Neural cell (in vitro differentiated cells): Measurements from ENCODE around the gene SH3BP4. TPM values are rescaled to one million over a fixed set of nuclear protein-coding genes. Genes with fewer than 3 reads are reported as not detected.

ENCODE experiments used
- H2AFZ ChIP-seq: fragments of 200-600, 300-800 bp; sonication (generic), shearing (Covaris generic); 2 replicates; pipeline ENCODE4 v1.6.0; 2014; ENCODE audit warnings: low read depth, mild to moderate bottlenecking, antibody characterized with exemption, low read length, moderate library complexity
- H3F3A ChIP-seq: fragments of 200-600 bp; shearing (Covaris generic); 2 replicates; pipeline ENCODE4 v1.6.1; 2016; ENCODE audit warnings: mild to moderate bottlenecking, moderate library complexity, mixed read lengths, antibody characterized with exemption, low read length; ENCODE audit not compliant: insufficient read depth, poor library complexity, severe bottlenecking
- H3K27ac ChIP-seq: fragments of 200-600, 300-800 bp; sonication (generic), shearing (Covaris generic); 2 replicates; pipeline ENCODE4 v1.5.1; 2014; ENCODE audit warnings: mild to moderate bottlenecking, low read length, moderate library complexity
- H3K27me3 ChIP-seq: fragments of 300-800, 200-600 bp; sonication (generic), shearing (Covaris generic); 2 replicates; pipeline ENCODE4 v1.6.0; 2014; ENCODE audit warnings: mild to moderate bottlenecking, low read depth, low read length, moderate library complexity; ENCODE audit not compliant: insufficient read depth
- H3K36me3 ChIP-seq: fragments of 300-800, 200-600 bp; sonication (generic), shearing (Covaris generic); 2 replicates; pipeline ENCODE4 v1.5.1; 2014; ENCODE audit warnings: mild to moderate bottlenecking, antibody characterized with exemption, low read length, moderate library complexity; ENCODE audit not compliant: insufficient read depth
- H3K4me2 ChIP-seq: fragments of 300-800, 200-600 bp; sonication (generic), shearing (Covaris generic); 2 replicates; pipeline ENCODE4 v1.6.0; 2014; ENCODE audit warnings: mild to moderate bottlenecking, low read length
- H3K4me3 ChIP-seq: fragments of 300-800, 200-600 bp; sonication (generic), shearing (Covaris generic); 2 replicates; pipeline ENCODE4 v1.5.1; 2014; ENCODE audit warnings: mild to moderate bottlenecking, low read length, moderate library complexity
- H3K79me2 ChIP-seq: fragments of 200-600 bp; shearing (Covaris generic); replicated peaks from 2 replicates; pipeline ENCODE4 v1.6.0; 2014; ENCODE audit warnings: mild to moderate bottlenecking, low read length, moderate library complexity; ENCODE audit not compliant: insufficient read depth
- H3K9ac ChIP-seq: fragments of 300-800, 200-600 bp; sonication (generic), shearing (Covaris generic); 2 replicates; pipeline ENCODE4 v1.6.1; 2016; ENCODE audit warnings: mild to moderate bottlenecking, low read length, mixed read lengths
- H3K9me2 ChIP-seq: fragments of 200-600 bp; shearing (Covaris generic); 2 replicates; pipeline ENCODE4 v1.6.1; 2016; ENCODE audit warnings: mild to moderate bottlenecking, low read length, mixed read lengths; ENCODE audit not compliant: insufficient read depth
- H3K9me3 ChIP-seq: fragments of 200-600, 300-800 bp; sonication (generic), shearing (Covaris generic); 2 replicates; pipeline ENCODE4 v1.6.1; 2016; ENCODE audit warnings: mild to moderate bottlenecking, mixed run types, low read length, moderate library complexity, mixed read lengths
- H4K20me1 ChIP-seq: fragments of 200-600 bp; shearing (Covaris generic); 2 replicates; pipeline ENCODE4 v1.6.1; 2016; ENCODE audit warnings: mild to moderate bottlenecking, mixed run types; ENCODE audit not compliant: insufficient read depth
- CTCF ChIP-seq: fragments of 450-650 bp; IDR thresholded peaks from 2 replicates; pipeline ENCODE4 v1.5.1; 2014; ENCODE audit warnings: antibody characterized with exemption, mild to moderate bottlenecking, moderate library complexity; ENCODE audit not compliant: poor library complexity, severe bottlenecking
- EP300 ChIP-seq: fragments of 450-650 bp; conservative IDR thresholded peaks from 2 replicates; pipeline ENCODE4 v1.6.1; 2014; ENCODE audit warnings: antibody characterized with exemption, mild to moderate bottlenecking, moderate library complexity; ENCODE audit not compliant: poor library complexity, severe bottlenecking
- EZH2 ChIP-seq: fragments of 200-600, 300-800 bp; shearing (Covaris generic), sonication (generic); IDR thresholded peaks from 2 replicates; pipeline ENCODE4 v1.6.1; 2014; ENCODE audit warnings: antibody characterized with exemption, low read length, borderline replicate concordance, mild to moderate bottlenecking; ENCODE audit not compliant: insufficient read depth, poor library complexity, severe bottlenecking
- MXI1 ChIP-seq: fragments of 450-650 bp; conservative IDR thresholded peaks from 2 replicates; pipeline ENCODE4 v1.6.1; 2014; ENCODE audit warnings: antibody characterized with exemption, mild to moderate bottlenecking; ENCODE audit not compliant: poor library complexity, severe bottlenecking
- POLR2AphosphoS5 ChIP-seq: IDR thresholded peaks from 2 replicates; pipeline ENCODE4 v1.6.1; 2012
- RAD21 ChIP-seq: fragments of 450-650 bp; conservative IDR thresholded peaks from 2 replicates; pipeline ENCODE4 v1.6.1; 2014; ENCODE audit warnings: antibody characterized with exemption, mild to moderate bottlenecking, moderate library complexity
- REST ChIP-seq: IDR thresholded peaks from 2 replicates; pipeline ENCODE4 v1.6.1; 2012; ENCODE audit warnings: borderline replicate concordance
- SMC3 ChIP-seq: fragments of 450-650 bp; conservative IDR thresholded peaks from 2 replicates; pipeline ENCODE4 v1.6.1; 2014; ENCODE audit warnings: antibody characterized with exemption, mild to moderate bottlenecking, moderate library complexity; ENCODE audit not compliant: poor library complexity
- TAF1 ChIP-seq: IDR thresholded peaks from 2 replicates; pipeline ENCODE4 v1.6.1; 2012; ENCODE audit warnings: low read depth
- polyA plus RNA-seq: library from polyadenylated mRNA; depleted of rRNA; stranded (reverse); fragments of >200 nt; gene quantifications from 2 replicates; pipeline ENCODE4 v1.2.3, GENCODE V29; 2014

SH3BP4 gene
- polyA plus RNA-seq, 1 donor from 2014 or later = 3.3 TPM

GRCh38 chr2:234955971-234956509, 4.2 kb downstream of the SH3BP4 start:
- H2AFZ ChIP-seq = no peak overlapping the region
- H3K9me3 ChIP-seq = no peaks in the 10 kb centered on the region
- no peaks in the 10 kb centered on the region for H4K20me1 ChIP-seq
- no peak overlapping the region for H3K27ac ChIP-seq
- TF ChIP-seq EP300 (no peak), CTCF (no peak), EZH2 (no peak), TAF1 (no peak), REST (no peak), RAD21 (no peak), POLR2AphosphoS5 (no peak), MXI1 (no peak), SMC3 (no peak)
- no peaks in the 10 kb centered on the region for H3K9me2 ChIP-seq
- no peaks in the 10 kb centered on the region for H3F3A ChIP-seq
- H3K4me2 ChIP-seq = no peak overlapping the region
- no peak overlapping the region for H3K9ac ChIP-seq
- H3K36me3 ChIP-seq = no peaks in the 10 kb centered on the region
- peaks cover 82% of the 10 kb centered on the region for H3K79me2 ChIP-seq
- H3K4me3 ChIP-seq = no peak overlapping the region
- H3K27me3 ChIP-seq = no peaks in the 10 kb centered on the region

GRCh38 chr2:234957834-234958135, 6.0 kb downstream of the SH3BP4 start:
- no peaks in the 10 kb centered on the region for H4K20me1 ChIP-seq
- TF ChIP-seq REST (no peak), CTCF (no peak), SMC3 (no peak), POLR2AphosphoS5 (no peak), TAF1 (no peak), RAD21 (no peak), MXI1 (no peak), EZH2 (no peak), EP300 (no peak)
- H3K4me3 ChIP-seq = no peak overlapping the region
- no peak overlapping the region for H3K9ac ChIP-seq
- no peak overlapping the region for H2AFZ ChIP-seq
- peaks cover 90% of the 10 kb centered on the region for H3K79me2 ChIP-seq
- H3K4me2 ChIP-seq = no peak overlapping the region
- H3K27me3 ChIP-seq = no peaks in the 10 kb centered on the region
- H3K9me2 ChIP-seq = no peaks in the 10 kb centered on the region
- H3F3A ChIP-seq = no peaks in the 10 kb centered on the region
- H3K36me3 ChIP-seq = no peaks in the 10 kb centered on the region
- H3K27ac ChIP-seq = no peak overlapping the region
- H3K9me3 ChIP-seq = no peaks in the 10 kb centered on the region
